Activated B cell treated with CpG ODN at 0.5 μM for 24 hours (primary cell): ENCODE data around the gene MED13L. TPM values are rescaled to one million over a fixed set of nuclear protein-coding genes. Genes with fewer than 3 reads are reported as not detected.

Source experiments
- ATAC-seq: fragments of 200-7000 bp; cut with Tn5 transposase; one replicate; pipeline ENCODE4 v1.10.0; 2021; ENCODE audit warnings: low read depth, mild to moderate bottlenecking, moderate library complexity
- CTCF ChIA-PET: fragments of 350-600 bp; sonication (Branson Sonifier 250); formaldehyde crosslinking; loops from one replicate; lab custom pipeline; 2021; ENCODE audit warnings: antibody characterized with exemption; lab: Charles Lee
- POLR2A ChIA-PET: fragments of 350-600 bp; sonication (Branson Sonifier 250); formaldehyde crosslinking; loops from one replicate; lab custom pipeline; 2021; ENCODE audit warnings: antibody characterized with exemption; lab: Charles Lee
- DNase-seq: peaks from one replicate; pipeline ENCODE4 v3.0.0; 2022
- H3K27ac Mint-ChIP-seq: one replicate; pipeline ENCODE4 v1.8.0; 2020; ENCODE audit warnings: mixed read lengths
- H3K27me3 Mint-ChIP-seq: one replicate; pipeline ENCODE4 v1.8.0; 2021; ENCODE audit warnings: mixed read lengths
- H3K36me3 Mint-ChIP-seq: one replicate; pipeline ENCODE4 v1.8.0; 2021; ENCODE audit warnings: low read depth, mixed read lengths
- H3K4me1 Mint-ChIP-seq: one replicate; pipeline ENCODE4 v1.8.0; 2021; ENCODE audit warnings: mixed read lengths
- H3K4me3 Mint-ChIP-seq: one replicate; pipeline ENCODE4 v1.8.0; 2020; ENCODE audit warnings: mild to moderate bottlenecking, mixed read lengths
- H3K9me3 Mint-ChIP-seq: one replicate; pipeline ENCODE4 v1.8.0; 2020; ENCODE audit warnings: mixed read lengths
- intact Hi-C: fragments of 100-400 bp; cut with micrococcal nuclease; formaldehyde crosslinking; loops from one replicate; pipeline ENCODE4 v1.15.1; 2024
- total RNA-seq: library from RNA; stranded (reverse); gene quantifications from 2 replicates; pipeline ENCODE4 v1.2.3, GENCODE V29; 2022
- TF ChIP-seq, protein P1 (sequence below): fragments of 200-600 bp; IDR thresholded peaks from one replicate; pipeline ENCODE4 v1.8.0; 2022; ENCODE audit warnings: antibody characterized with exemption, mild to moderate bottlenecking

The MED13L gene
- total RNA-seq, 1 donor from 2014 or later: 183 TPM

GRCh38 chr12:116131176-116131575, 146.3 kb downstream of the MED13L start:
- peaks cover 68% of the 10 kb centered on the region for H3K4me1 Mint-ChIP-seq

DNA sequence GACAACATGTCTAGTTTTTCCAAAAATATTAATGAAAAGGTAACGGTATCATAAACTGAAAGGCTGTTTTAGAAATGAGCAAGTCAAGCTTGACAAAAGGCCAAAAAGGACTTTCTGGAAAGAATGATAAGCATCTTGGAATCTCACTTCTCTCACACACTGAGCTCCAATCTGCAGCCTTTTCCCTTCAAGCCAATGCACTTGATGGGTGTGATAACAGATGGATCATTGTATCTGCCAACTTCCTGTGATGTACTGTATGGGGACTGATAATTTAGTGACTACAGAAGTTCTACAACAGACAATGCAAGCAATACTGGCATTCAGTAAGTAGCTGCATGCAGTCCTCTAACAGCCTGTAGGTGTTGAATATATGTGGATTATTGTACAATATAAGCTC, 147.1 kb downstream of the MED13L start:
- ChIA-PET POLR2A (interaction anchor here (0.6 kb wide), 1 partner anchor 204 kb away, joined by 3 read pairs; no protein-coding TSS in a partner anchor), CTCF (interaction anchor here (1.1 kb wide), 1 partner anchor 11 kb away, joined by 3 read pairs; no protein-coding TSS in a partner anchor)
- Mint-ChIP-seq H3K36me3 (no peaks in the 10 kb centered on the region), H3K4me3 (no peak overlapping the region), H3K9me3 (no peaks in the 10 kb centered on the region), H3K27ac (no peak overlapping the region), H3K4me1 (peaks cover 66% of the 10 kb centered on the region), H3K27me3 (no peaks in the 10 kb centered on the region)
- intact Hi-C loops: no loop called here
- DNase-seq (no peak), ATAC-seq (no peak)
- TF ChIP-seq, protein P1, sequence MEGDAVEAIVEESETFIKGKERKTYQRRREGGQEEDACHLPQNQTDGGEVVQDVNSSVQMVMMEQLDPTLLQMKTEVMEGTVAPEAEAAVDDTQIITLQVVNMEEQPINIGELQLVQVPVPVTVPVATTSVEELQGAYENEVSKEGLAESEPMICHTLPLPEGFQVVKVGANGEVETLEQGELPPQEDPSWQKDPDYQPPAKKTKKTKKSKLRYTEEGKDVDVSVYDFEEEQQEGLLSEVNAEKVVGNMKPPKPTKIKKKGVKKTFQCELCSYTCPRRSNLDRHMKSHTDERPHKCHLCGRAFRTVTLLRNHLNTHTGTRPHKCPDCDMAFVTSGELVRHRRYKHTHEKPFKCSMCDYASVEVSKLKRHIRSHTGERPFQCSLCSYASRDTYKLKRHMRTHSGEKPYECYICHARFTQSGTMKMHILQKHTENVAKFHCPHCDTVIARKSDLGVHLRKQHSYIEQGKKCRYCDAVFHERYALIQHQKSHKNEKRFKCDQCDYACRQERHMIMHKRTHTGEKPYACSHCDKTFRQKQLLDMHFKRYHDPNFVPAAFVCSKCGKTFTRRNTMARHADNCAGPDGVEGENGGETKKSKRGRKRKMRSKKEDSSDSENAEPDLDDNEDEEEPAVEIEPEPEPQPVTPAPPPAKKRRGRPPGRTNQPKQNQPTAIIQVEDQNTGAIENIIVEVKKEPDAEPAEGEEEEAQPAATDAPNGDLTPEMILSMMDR: no peak

More at GRCh38 chr12:116131176-116131575, 146.3 kb downstream of the MED13L start:
- ATAC-seq (no peak), DNase-seq (no peak)
- CTCF ChIA-PET: interaction anchor here (1.1 kb wide), 1 partner anchor 10 kb away, joined by 3 read pairs; no protein-coding TSS in a partner anchor
- POLR2A ChIA-PET: no interaction called here
- Mint-ChIP-seq H3K36me3 (no peaks in the 10 kb centered on the region), H3K4me3 (no peak overlapping the region), H3K27me3 (no peaks in the 10 kb centered on the region), H3K27ac (no peak overlapping the region), H3K9me3 (no peaks in the 10 kb centered on the region)
- TF ChIP-seq, protein P1: no peak
- intact Hi-C loops: no loop called here

GRCh38 chr12:116128779-116129178, 148.7 kb downstream of the MED13L start:
- ChIA-PET POLR2A (no interaction called here), CTCF (no interaction called here)
- Mint-ChIP-seq H3K27ac (no peak overlapping the region), H3K9me3 (no peaks in the 10 kb centered on the region), H3K4me3 (no peak overlapping the region), H3K27me3 (no peaks in the 10 kb centered on the region), H3K36me3 (no peaks in the 10 kb centered on the region), H3K4me1 (peaks cover 63% of the 10 kb centered on the region)
- no peak for ATAC-seq
- intact Hi-C loops: no loop called here
- DNase-seq: no peak
- TF ChIP-seq, protein P1: no peak

GRCh38 chr12:116127859-116128258, 149.6 kb downstream of the MED13L start:
- H3K27me3 Mint-ChIP-seq: no peaks in the 10 kb centered on the region
- ATAC-seq (no peak), DNase-seq (no peak)
- intact Hi-C loops: no loop called here
- H3K27ac Mint-ChIP-seq: no peak overlapping the region
- peaks cover 64% of the 10 kb centered on the region for H3K4me1 Mint-ChIP-seq
- H3K4me3 Mint-ChIP-seq: no peak overlapping the region
- POLR2A ChIA-PET: no interaction called here
- no peaks in the 10 kb centered on the region for H3K36me3 Mint-ChIP-seq
- TF ChIP-seq, protein P1: no peak
- CTCF ChIA-PET: no interaction called here
- no peaks in the 10 kb centered on the region for H3K9me3 Mint-ChIP-seq

GRCh38 chr12:116126610-116127009, 150.9 kb downstream of the MED13L start:
- TF ChIP-seq, protein P1: no peak
- ChIA-PET POLR2A (no interaction called here), CTCF (no interaction called here)
- H3K4me1 Mint-ChIP-seq: peaks cover 71% of the 10 kb centered on the region
- no peaks in the 10 kb centered on the region for H3K36me3 Mint-ChIP-seq
- DNase-seq (no peak), ATAC-seq (no peak)
- no peak overlapping the region for H3K27ac Mint-ChIP-seq
- intact Hi-C loops: no loop called here
- no peaks in the 10 kb centered on the region for H3K9me3 Mint-ChIP-seq
- H3K4me3 Mint-ChIP-seq: no peak overlapping the region
- no peaks in the 10 kb centered on the region for H3K27me3 Mint-ChIP-seq
